ENCODE measurements around the gene MEX3B. TPM values are rescaled to one million over a fixed set of nuclear protein-coding genes. Genes with fewer than 3 reads are reported as not detected.

MEX3B gene
- total RNA-seq (18.2 and 22.6 TPM in 2 replicates), polyA plus RNA-seq (11.0 and 13.3 TPM in 2 replicates), polyA minus RNA-seq (8.4 and 9.5 TPM in 2 replicates), Bru-seq, nascent RNA (percentile 79 among the genes with signal in this experiment), BruChase-seq, experiment 1, labeled RNA remaining after a 6-hour chase (percentile 74 among the genes with signal in this experiment), BruChase-seq, experiment 2, labeled RNA remaining after a 2-hour chase (percentile 96 among the genes with signal in this experiment)
- 4.8 and 6.9 TPM in 2 replicates for polyA plus RNA-seq (2011; cell fraction: cytosol; rRNA removed)
- 13.4 and 13.7 TPM in 2 replicates for polyA plus RNA-seq (2011; cell fraction: nucleus; rRNA removed)
- 7.8 and 13.2 TPM in 2 replicates for polyA plus RNA-seq (2012)
- polyA minus RNA-seq (2011; cell fraction: cytosol; rRNA and poly(A)+ RNA removed): 2.5 TPM
- 6.2 and 13.5 TPM in 2 replicates for polyA minus RNA-seq (2011; cell fraction: nucleus; rRNA and poly(A)+ RNA removed)
- long read RNA-seq, full-length matches to known transcripts: 21 of 21 reads
- long read RNA-seq, partial matches to known transcripts: 0 of 21 reads
- long read RNA-seq, other reads (novel, unspliced or antisense): 0 of 21 reads

DNA sequence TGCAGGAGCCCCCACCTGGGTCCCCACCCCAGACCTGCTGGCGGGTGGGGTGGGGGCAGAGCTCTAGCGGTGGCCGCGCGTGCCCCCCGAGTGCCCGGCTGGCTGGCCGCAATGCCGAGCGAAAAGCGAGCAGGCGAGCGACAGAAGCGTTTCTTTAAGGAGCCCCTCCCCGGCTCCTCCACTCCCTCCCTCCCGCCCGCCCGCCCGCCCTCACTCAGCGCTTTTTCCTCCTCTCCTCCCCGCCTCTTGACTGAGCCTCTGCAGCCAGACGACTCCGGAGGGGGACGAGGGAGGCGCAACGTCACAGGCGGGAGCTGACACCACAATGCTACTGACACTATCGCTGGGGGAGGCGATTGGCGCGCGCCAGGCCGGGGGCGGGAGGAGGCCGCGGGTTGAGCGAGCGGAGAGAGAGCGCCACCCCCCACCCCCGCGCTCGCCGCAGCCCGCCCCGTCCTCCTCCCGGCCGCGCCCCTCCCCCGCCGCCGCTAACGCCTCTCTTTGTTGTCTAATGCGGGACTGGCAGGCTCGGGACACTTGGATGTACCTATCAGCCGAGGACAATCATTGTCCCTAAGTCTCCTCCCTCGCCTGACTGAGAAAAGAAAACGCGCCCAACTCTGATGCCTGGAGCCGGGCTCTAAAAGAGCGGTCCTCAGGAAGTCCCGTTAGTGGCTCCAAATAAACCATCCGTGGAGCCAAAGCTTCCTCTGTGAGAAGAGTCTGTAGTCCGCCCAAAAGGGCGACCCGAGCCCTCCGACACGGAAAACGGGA is at the start of gene MEX3B:
Gene MEX3B, minus strand, starts transcription at position 127 of the 774 bp plus-strand sequence. CDS start 313 bp downstream, outside the sequence.
- H3K9me1 ChIP-seq (replicated peaks; ENCODE audit: control insufficient read depth, extremely low read depth, insufficient read depth, low read length): no peaks in the 10 kb centered on the region
- no peaks in the 10 kb centered on the region for H3K9me3 ChIP-seq (replicated peaks; ENCODE audit: control insufficient read depth, insufficient read depth, low read length)
- H3K4me1 ChIP-seq (ENCODE audit: control insufficient read depth, extremely low read depth, insufficient read depth, low read length): peaks cover 15% of the 10 kb centered on the region
- peaks cover 1 to 2% of the 10 kb centered on the region in 2 experiments for H3K27me3 ChIP-seq (ENCODE audit: control insufficient read depth in 2 of 2, insufficient read depth in 2 of 2, low read length in 2 of 2)
- H3K9ac ChIP-seq (replicated peaks; ENCODE audit: extremely low read depth, insufficient read depth, low read length): peak within 1 kb of the TSS; percentile 98
- H3K27ac ChIP-seq (ENCODE audit: insufficient read depth, low read depth, low read length): peak within 1 kb of the TSS; percentile 96
- DNase-seq (ENCODE audit: low read depth, low spot score): peak; percentile 98
- ChIA-PET POLR2A (interaction anchor here (0.6 to 1.4 kb wide), 5 partner anchors 67 to 1897 kb away, joined by 3 to 5 read pairs (median 4); partner anchors contain the start of gene RPS17), CTCF (interaction anchor here (0.7 to 3.8 kb wide), 5 partner anchors 60 to 542 kb away, joined by 3 to 30 read pairs (median 3); no protein-coding TSS in a partner anchor)
- TSS peak; percentile 62 for BruUV-seq (replicated peaks)
- H3K36me3 ChIP-seq (ENCODE audit: control insufficient read depth in 2 of 2, extremely low read depth in 1 of 2, insufficient read depth in 2 of 2, low read length in 2 of 2): peaks cover 7 to 8% of the 10 kb centered on the region in 2 experiments
- TF ChIP-seq FOS (IDR thresholded peaks at IDR 0.05; ENCODE audit: borderline replicate concordance, insufficient read depth, low read length): no peak
- TF ChIP-seq POLR2A (IDR thresholded peaks at IDR 0.05; ENCODE audit: low read depth, low read length): peak; percentile 68
- no peak for TF ChIP-seq JUN (IDR thresholded peaks at IDR 0.05; ENCODE audit: borderline replicate concordance, insufficient read depth, insufficient read length, low read depth)
- TF ChIP-seq, protein P1, sequence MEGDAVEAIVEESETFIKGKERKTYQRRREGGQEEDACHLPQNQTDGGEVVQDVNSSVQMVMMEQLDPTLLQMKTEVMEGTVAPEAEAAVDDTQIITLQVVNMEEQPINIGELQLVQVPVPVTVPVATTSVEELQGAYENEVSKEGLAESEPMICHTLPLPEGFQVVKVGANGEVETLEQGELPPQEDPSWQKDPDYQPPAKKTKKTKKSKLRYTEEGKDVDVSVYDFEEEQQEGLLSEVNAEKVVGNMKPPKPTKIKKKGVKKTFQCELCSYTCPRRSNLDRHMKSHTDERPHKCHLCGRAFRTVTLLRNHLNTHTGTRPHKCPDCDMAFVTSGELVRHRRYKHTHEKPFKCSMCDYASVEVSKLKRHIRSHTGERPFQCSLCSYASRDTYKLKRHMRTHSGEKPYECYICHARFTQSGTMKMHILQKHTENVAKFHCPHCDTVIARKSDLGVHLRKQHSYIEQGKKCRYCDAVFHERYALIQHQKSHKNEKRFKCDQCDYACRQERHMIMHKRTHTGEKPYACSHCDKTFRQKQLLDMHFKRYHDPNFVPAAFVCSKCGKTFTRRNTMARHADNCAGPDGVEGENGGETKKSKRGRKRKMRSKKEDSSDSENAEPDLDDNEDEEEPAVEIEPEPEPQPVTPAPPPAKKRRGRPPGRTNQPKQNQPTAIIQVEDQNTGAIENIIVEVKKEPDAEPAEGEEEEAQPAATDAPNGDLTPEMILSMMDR (IDR thresholded peaks at IDR 0.05; ENCODE audit: extremely low read depth in 1 of 2, insufficient read depth in 1 of 2, low read depth in 1 of 2, low read length in 2 of 2): no peak
- TF ChIP-seq EZH2 (IDR thresholded peaks at IDR 0.05; ENCODE audit: borderline replicate concordance, low read depth, low read length, severe bottlenecking): no peak
- TF ChIP-seq POLR2AphosphoS5 (IDR thresholded peaks at IDR 0.05; ENCODE audit: insufficient read depth, low read depth, low read length): peak; percentile 62
- TF ChIP-seq, protein P2, sequence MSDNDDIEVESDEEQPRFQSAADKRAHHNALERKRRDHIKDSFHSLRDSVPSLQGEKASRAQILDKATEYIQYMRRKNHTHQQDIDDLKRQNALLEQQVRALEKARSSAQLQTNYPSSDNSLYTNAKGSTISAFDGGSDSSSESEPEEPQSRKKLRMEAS (IDR thresholded peaks at IDR 0.05; ENCODE audit: insufficient read depth, insufficient read length): no peak
- TF ChIP-seq MYC (IDR thresholded peaks at IDR 0.05; ENCODE audit: low read depth, low read length): no peak
- dilution Hi-C loops (cut with MboI; ENCODE audit: extremely low pct_ligation_motif_present, low sequenced_read_pairs) (no loop called here), intact Hi-C loops (cut with micrococcal nuclease) (loop anchor here (1.0 to 10.0 kb wide), 11 partner anchors 49 to 1161 kb away; partner anchors contain the start of genes EFL1, HDGFL3, SAXO2 and STARD5)
- H2AFZ ChIP-seq (ENCODE audit: low read depth, low read length): peak within 1 kb of the TSS; percentile 92
- H3K4me3 ChIP-seq (replicated peaks in 1 of 3; ENCODE audit: insufficient read depth in 1 of 3, low read depth in 1 of 3, low read length in 3 of 3): peak within 1 kb of the TSS; percentile 91 to 97 (median 95)
- H4K20me1 ChIP-seq (replicated peaks; ENCODE audit: control insufficient read depth, extremely low read depth, insufficient read depth, low read length): peaks cover 2% of the 10 kb centered on the region
- peaks cover 18% of the 10 kb centered on the region for H3K79me2 ChIP-seq (ENCODE audit: control insufficient read depth, insufficient read depth, low read length)
- peak within 1 kb of the TSS; percentile 97 for H3K4me2 ChIP-seq (ENCODE audit: insufficient read depth, low read length)
- FAIRE-seq: peak; percentile 83
